ENCODE results near the gene APC2.

The APC2 gene, protein sequence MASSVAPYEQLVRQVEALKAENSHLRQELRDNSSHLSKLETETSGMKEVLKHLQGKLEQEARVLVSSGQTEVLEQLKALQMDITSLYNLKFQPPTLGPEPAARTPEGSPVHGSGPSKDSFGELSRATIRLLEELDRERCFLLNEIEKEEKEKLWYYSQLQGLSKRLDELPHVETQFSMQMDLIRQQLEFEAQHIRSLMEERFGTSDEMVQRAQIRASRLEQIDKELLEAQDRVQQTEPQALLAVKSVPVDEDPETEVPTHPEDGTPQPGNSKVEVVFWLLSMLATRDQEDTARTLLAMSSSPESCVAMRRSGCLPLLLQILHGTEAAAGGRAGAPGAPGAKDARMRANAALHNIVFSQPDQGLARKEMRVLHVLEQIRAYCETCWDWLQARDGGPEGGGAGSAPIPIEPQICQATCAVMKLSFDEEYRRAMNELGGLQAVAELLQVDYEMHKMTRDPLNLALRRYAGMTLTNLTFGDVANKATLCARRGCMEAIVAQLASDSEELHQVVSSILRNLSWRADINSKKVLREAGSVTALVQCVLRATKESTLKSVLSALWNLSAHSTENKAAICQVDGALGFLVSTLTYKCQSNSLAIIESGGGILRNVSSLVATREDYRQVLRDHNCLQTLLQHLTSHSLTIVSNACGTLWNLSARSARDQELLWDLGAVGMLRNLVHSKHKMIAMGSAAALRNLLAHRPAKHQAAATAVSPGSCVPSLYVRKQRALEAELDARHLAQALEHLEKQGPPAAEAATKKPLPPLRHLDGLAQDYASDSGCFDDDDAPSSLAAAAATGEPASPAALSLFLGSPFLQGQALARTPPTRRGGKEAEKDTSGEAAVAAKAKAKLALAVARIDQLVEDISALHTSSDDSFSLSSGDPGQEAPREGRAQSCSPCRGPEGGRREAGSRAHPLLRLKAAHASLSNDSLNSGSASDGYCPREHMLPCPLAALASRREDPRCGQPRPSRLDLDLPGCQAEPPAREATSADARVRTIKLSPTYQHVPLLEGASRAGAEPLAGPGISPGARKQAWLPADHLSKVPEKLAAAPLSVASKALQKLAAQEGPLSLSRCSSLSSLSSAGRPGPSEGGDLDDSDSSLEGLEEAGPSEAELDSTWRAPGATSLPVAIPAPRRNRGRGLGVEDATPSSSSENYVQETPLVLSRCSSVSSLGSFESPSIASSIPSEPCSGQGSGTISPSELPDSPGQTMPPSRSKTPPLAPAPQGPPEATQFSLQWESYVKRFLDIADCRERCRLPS (N-terminal part only)

DNA sequence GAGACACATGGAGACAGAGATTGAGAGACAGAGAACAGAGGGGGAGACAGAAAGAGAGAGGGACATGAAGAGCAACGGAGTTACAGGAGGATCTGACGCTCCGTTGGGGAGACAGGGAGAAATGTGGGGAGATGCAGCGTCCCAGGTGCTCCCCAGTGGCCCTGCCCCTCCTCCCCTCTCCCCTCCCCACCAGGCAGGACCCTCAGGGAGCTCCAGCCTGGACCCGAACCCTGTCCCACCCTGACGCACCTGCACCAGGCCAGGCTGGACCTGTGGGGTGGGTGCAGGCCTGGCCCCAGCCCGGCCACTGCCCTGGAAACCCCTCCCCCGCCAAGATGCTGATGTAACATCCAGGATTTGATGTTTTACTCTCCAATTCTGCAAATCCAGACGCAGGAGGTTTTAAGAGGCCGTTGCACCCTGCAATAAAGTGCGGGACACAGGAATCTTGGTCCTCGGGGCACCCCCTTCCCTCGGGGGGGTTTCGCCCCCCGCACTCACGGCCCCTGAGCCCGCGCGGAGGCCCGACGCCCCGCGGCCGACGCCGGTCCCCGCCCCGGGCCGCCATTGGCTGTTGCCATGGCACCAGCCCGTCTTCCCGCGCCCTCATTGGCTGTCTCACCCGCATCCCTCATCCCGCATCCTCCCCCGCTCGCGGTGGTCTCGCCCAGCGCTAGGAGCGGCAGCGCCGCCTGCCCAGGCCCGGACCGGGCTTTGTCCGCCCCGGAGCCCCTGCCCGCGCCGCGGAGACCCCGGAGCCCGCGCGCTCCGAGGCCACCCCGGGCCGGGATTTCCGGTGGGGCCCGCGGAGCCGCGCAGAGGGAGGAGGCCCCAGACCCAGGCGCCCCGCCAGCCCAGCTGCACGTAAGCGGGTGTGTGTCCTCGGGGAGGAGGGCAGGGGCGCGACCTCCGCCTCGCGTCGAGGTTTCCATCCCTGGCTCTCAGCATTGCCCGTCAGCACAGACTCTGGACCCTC is at the start of gene APC2:
Gene APC2, plus strand, starts transcription at position 655 of the 976 bp plus-strand sequence. CDS start 2,881 bp downstream, outside the sequence.
- DNase-seq (ENCODE audit: low read depth), result no peak

DNA sequence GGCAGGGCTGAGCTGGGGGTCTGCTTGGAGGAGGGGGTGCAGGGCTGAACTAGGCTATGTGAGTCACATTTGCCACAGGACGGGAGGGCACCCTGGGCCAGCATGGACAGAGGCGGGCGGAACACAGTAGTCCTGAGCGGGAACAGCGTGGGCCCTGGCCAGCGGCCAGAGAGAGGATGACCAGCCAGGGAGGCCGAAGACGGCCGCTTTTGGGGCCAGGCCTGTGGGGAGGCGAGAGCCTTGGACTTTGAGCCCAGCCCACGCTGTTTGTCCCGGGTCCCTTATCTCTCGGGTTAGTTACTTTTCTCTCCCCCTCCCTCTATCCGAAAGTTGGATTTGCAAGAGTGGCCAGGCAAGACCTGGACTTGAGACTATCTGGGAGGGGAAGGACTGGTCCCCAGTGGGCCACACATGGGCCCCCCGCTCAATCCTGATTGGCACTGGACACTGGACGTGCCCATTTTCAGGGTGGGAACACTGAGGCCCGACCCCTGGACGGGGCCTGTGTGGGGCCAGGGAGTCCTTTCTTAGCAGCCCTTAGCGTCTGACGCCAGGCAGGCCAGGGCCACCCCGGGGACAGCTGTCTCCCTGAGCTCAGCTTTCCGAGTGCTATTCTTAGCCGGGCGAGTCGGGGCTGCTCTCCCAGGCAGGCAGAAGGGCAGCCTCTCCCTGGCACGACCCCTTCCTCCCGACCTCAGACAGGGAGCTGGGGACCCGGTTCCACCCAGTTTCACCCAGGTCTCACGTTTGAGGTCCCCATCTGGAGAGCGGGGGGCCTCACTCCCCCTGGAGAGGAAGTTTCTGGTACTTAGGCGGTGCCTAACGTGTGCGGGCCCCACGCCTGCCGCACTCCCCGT is 49.4 kb upstream of the APC2 start:
- DNase-seq (ENCODE audit: low read depth), result no peak

DNA sequence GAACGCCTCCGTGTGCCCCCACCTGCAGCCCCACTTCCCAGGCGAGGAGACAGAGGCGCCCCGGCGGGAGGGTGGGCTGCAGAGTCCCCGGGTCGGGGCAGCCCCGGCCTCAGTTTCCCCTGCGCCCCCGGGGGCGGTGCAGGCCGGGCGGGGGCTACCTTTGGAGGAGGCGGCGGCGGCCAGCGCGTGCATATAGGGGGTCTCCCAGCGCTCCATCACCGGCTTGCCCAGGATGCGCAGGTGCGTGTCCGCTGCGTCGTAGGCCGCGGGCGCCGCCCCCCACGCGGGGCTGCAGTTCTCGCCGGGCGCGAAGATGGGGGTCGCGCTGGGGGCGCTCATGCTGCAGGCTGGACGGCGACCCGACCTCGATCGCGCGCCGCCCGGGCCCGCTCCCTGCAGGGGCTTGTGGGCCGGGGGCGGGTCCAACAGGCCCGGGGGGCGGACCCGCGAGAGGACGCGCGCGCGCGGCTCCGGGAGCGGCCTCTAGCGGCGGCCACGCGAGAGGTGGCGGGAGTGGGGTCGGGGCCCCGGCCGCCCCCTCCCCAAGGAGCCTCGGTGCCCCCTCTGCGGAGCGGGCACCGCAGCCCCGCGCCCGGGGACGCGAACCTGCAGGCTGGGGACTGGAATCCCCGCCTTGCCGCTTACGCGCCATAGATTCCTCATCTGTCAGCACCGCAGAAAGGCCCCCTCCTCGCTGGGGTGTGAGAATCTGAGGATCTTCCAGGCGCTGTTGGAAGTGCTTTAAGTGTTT is 48.6 kb upstream of the APC2 start, which contains the start of gene GAMT:
Gene GAMT, minus strand, starts transcription at position 405 of the 751 bp plus-strand sequence. Its CDS starts 66 bp downstream, at position 339.
- peak; percentile 52 for DNase-seq (ENCODE audit: low read depth)

DNA sequence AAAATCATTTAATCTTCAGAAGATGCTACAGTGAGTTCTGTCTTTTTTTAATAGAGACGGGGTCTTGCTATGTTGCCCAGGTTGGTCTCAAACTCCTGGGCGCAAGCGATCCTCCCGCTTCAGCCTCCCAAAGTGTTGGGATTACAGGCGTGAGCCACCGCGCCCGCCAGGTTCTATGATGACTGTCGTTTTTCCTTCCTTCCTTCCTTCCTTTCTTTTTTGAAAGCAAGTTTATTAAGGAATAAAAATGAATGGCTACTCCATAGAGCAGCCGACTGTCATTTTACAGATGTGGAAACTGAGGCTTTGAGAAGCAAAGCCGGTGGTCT is 48.1 kb upstream of the APC2 start:
- no peak for DNase-seq (ENCODE audit: low read depth)

DNA sequence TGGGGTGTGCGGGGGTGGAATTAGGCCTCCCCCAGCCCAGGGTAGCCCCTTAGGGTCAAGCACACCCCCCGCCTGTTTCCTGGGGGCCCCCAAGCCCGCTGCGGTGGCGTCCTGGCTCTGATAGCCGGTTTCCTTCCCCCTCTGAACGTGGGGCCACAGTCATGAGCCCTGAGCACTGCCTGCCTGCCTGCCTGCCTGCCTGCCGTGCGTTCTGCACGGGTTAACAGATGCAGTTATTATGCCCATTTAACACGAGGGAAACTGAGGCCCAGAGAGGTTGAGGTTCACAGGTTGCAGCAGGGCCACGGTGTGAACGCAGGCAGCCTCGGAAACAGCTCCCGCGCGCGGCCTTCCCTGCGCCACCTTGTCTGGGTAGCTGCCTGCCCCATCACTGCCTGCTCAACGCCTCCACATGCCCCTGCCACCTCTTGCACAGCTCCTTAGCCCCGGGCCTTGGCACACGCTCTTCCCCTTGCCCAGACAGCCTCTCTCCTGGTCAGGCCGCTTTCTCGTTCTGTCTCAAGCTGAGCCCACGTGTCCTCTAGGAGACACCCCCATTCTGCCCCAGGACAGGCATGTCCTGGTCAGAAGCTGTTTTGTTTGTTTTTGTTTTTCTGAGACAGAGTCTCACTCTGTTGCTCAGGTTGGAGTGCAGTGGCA is 47.4 kb upstream of the APC2 start:
- no peak for DNase-seq (ENCODE audit: low read depth)

DNA sequence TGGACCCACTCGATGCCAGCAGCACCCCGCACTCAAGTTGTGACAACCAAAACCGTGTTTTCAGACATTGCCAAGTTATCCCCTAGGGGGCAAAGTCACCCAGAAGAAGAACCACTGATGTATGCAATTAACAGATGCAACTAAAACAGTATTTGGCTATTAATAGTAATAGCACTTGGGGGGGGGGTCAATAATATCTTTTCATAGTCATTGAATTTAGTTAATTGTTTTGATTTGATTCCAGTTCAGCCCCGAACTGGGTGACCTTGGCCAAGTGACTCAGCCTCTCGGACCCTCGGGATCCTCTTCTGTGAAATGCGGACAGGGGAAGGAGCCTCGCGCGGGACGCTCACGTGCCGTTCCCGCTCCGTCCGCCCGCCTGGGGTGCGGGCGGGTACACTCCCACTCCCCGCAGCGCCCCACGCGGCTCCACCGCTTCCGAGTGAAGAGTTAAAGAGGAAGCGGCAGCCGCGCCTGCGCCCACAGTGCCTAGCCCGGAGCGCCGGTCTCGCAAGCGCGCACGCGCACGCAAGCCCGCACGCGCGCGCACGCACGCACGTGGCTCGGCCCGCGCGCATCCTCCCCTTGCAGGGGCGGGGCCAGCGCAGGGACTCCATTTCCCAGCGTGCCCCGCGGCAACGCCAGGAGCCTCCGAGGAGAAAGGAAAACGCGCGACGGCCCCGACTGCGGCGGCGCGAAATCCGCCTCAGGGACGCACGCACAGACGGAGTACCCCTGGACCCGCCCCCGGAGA is 43.0 kb upstream of the APC2 start:
- peak; percentile 100 for DNase-seq (ENCODE audit: low read depth)

DNA sequence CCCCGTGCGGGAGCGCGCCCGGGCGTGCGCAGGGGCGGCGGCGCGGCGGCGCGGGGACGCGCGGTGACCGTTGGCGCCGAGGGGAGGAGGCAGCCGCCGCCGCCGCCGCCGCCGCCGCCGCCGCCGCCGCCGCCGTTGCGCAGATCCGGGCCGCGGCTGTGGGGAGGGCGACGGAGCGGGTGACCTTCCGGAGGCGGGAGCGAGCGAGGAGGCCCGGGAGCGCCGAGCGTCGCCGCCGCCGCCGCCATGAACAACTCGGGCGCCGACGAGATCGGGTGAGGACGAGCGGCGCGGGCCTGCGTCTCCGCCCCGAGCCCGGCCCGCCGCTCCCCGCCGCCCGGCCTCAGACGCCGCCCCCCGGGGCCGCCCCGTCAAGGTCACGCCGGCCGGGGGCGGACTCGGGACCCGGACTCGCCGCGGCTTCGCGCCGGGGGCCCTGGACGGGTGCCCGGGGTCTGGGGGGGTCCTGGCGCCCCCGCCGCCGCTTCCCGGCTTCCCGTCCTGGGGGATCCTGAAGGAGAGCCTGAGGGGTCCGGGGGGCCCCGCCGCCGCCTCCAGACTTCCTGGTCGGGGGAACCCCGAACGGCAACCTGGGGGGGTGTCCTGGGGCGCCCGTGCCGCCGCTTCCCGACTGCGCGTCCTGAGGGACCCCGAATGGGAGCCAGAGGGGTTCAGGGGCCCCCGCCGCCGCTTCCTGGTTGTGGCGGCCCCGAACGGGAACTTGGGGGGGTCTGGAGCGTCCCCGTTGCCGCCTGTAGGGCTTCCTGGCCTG is 42.2 kb upstream of the APC2 start, which contains the start of gene DAZAP1:
Gene DAZAP1, plus strand, starts transcription at position 59 of the 772 bp plus-strand sequence. Its CDS starts 188 bp downstream, at position 247.
- peak; percentile 32 for DNase-seq (ENCODE audit: low read depth)

DNA sequence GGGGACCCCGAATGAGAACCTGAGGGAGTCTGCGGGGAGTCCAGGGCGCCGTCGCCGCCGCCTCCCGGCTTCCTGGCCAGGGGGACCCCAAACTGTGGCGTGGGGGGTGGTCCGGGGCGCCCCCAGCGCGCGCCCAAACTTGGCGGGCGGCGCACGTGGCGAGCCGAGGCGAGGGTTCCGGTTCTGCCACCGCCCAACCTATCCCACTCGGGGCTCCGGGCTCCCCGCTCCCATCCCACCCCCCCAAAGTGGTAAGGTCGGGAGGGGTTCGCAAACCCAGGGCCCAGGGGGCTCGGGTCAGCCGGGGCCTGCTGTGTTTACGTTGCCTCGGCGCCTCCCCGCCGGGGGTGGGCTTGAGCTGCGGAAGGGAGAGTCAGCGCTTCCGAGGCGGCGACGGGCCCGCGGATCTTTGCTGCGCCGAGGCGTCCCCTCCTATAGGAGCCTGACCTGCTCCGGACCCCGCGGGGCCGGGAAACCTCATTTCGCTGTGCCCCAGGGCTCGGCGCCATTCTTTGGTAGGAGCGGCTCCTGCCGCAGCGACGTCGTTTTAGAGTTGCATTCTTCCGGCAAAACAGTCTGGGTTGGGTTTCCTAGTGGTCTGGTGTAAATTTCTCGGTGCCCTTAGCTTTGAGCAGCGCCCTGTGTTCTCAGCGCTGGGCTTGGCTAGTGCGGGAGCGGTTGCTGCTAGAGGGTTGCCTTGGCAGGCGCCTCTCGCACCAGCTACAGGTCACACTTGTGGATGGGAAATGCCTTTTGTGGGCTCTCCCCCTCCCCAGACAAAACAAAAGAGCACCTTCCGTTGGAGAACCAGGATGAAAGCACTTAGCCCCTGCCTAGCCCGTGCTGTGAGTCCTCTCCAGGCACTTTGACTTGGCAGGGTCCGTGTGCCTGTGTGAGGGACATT is 41.4 kb upstream of the APC2 start:
- peak; percentile 50 for DNase-seq (ENCODE audit: low read depth)

DNA sequence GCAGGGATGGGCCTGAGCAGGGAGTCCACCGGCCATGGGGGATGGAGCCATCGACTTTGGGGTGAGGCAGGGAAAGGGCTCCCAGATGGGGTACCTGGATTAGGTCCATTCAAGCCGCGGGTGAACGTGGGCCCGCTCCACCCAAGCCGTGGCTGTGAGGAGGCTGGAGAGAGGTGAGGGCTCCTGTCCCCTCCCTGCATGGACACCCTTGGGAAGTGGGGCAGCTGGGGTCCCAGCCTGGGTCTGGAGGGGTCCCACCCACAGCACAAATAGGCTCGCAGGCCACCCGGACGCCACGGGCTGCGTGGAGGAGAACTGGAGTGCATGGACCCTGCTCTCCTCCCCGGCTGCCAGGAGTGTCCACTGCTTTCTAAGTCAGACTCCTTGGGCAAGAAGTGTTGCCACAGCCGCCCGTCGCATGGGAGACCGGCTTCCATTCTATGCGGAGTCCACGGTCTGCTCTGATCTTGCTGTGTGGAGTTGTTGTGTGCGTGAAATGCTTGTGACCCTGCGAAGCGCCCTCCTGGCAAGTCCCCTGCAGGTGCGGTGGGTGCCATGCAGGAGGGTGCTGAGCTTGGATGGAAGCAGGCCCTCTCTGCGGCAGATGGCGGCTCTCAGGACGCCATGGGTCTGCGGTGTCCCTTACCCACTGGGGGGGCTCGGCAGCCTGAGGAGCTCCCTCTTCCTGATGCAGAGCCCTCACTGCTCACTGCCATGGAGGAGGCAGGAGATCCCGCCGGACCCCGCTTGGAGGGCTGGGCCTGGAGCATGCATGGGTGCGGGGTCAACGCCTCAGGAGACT is 40.5 kb upstream of the APC2 start:
- DNase-seq (ENCODE audit: low read depth), result no peak

DNA sequence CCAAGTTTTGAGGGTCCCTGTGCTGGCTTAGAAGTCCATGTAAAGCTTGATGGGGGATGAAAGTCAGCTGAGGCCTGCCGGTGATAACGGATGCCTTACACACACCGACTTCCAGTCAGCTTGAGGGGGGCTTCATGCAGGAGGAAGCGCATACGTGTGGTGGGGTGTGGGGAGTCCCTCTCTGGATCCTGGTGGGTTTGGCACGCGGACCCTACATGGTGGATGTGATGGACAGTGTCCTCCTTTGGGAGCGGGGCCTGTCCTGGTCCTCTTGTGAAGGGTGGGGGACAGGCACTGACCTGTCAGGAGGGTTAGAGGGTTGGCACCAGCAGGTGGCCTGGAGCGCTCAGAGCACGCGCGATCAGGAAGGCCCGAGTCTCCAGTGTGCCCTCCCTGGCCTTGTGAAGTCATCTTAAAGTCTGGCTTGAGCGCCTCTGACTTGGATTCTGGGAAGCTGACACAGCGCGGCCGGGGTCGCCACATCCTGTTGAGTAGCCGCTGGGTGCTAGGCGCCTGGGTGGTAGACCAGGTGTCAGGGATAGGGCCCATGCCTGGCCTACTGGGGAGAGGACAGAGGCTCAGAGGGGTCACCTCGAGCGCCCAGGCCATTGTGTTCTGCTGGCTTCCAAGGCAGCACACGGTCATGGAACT is 39.7 kb upstream of the APC2 start:
- DNase-seq (ENCODE audit: low read depth), result no peak

DNA sequence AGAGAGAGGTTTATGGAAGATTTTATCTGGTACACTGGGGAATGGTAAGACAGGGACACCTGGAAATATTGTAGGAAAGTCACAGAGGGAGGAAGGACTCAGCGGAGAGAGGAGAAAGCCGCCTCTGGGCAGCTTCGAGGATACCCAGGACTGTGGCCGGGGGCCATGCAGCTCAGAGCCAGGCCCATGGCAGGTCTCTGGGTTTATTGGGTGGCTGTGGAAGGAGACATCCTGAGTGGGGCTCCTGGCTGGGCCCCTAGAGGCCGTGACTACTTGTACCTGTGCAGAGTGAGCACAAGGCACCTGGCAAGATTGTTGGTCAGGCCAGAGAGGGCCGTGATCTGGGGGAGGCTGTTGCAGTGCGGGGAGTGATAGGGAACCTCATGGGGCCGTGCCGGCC is 39.1 kb upstream of the APC2 start:
- DNase-seq (ENCODE audit: low read depth), result no peak

DNA sequence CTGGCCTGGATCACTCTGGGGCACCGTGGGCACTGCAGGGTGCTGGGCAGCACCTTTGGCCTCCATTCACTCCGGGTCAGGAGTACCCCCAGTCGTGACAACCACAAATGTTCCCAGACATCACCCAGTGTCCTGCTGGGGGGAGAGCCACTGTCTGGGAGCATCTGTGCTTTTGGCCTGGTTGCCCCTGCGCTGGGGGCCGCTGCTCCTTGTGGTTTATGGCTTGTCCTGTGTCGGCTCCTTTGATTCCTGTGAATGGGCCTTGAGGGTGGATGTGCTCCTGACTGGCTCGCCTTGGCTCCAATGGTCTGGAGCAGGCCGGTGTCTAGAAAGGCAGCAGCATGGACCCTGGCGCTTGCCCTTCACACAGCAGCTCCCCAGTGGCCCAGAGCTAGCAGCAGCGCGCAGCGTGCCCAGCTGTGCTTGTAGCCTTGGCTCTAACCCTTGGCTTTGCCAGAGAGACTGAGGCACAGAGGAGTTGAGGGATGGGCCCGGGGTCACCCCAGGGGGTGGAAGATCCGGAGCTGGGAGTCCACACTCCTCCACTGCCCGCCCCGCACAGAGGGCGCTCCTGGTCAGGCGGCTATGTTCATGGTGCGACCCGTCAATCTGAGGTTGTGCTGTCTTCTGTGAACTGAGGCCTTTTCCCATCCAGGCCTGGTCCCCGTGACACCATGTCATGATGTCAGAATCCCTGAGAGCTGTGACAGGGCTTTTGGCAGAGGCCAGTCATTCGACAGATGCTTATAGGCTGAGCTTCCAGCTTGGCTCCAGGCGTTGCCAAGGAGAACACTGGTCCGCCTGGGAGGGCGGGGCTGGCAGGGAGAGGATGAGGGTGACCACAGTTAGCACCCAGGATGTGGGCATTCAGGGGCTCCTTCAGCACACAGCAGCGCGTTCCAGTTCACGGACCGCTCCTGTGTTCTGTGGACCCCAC is 38.4 kb upstream of the APC2 start:
- no peak for DNase-seq (ENCODE audit: low read depth)

DNA sequence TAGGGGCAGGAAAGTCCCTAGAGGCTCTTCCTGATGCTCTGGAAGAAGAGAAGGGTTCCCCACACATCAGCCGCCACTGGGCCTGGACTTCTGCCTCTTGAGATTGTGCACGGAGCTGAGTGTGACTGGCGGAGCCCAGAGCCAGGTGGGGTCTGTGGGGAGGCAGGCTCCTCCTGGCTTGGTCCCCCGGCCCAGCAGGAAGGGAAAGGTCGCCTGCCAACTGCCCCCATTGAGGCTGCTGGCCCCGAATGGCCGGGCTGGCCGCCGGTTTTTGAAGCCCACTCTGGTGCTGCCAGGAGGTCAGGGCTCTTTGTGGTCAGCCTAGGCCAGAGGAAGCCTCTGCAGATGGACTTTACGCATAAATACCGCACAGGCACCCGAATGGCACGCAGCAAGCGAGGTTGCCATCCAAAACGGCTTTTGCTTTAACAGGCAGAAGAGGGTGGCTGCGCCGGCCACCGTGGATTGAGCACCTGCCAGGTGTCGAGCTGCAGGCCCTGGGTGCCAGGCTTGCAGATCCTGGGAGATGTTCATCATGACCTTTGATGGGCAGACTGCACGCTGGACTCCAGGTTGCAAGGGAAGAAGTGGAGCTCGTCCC is 37.5 kb upstream of the APC2 start:
- no peak for DNase-seq (ENCODE audit: low read depth)
